HEK293 (cell line): Measurements from ENCODE around the gene FAM170A.

Experiments
- KLF1 ChIP-seq: fragments of 450-650 bp; formaldehyde crosslinking; IDR thresholded peaks from 2 replicates; pipeline ENCODE4 v1.5.1; 2016; ENCODE audit warnings: missing biosample characterization, missing genetic modification characterization
- TCF7L2 ChIP-seq: IDR thresholded peaks from 2 replicates; pipeline ENCODE4 v1.6.1; 2011; ENCODE audit warnings: low read depth, mild to moderate bottlenecking, inconsistent platforms, low read length, moderate library complexity, borderline replicate concordance
- ZNF16 ChIP-seq: fragments of 450-650 bp; formaldehyde crosslinking; IDR thresholded peaks from 2 replicates; pipeline ENCODE4 v1.5.1; 2016; ENCODE audit warnings: low read depth, missing biosample characterization, missing genetic modification characterization
- TF ChIP-seq, protein P1 (sequence below): fragments of 450-650 bp; formaldehyde crosslinking; IDR thresholded peaks from 2 replicates; pipeline ENCODE4 v1.5.1; 2016; ENCODE audit warnings: missing biosample characterization, missing genetic modification characterization
- TF ChIP-seq, protein P2 (sequence below): fragments of 450-650 bp; formaldehyde crosslinking; IDR thresholded peaks from 2 replicates; pipeline ENCODE4 v1.5.1; 2016; ENCODE audit warnings: missing biosample characterization, missing genetic modification characterization

DNA sequence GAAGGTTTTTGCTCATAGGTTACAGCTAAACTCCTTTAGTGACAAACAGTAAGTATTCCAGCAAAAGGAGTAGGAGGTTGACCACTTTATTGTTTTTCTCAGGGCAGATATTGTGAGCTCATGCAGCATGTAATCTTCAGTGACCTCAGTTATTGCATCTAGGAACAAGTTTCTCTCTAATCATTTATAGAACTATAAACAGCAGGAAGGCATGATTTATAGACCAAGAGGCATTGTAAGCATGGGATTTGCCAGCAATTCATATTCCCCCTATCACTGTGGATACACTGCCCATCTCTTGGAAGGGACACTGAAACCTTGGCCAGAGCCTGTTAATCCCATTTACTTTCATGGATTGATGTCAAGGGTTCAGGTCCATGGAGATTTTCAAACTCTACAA, 15.4 kb upstream of the FAM170A start:
- TF ChIP-seq, protein P1, sequence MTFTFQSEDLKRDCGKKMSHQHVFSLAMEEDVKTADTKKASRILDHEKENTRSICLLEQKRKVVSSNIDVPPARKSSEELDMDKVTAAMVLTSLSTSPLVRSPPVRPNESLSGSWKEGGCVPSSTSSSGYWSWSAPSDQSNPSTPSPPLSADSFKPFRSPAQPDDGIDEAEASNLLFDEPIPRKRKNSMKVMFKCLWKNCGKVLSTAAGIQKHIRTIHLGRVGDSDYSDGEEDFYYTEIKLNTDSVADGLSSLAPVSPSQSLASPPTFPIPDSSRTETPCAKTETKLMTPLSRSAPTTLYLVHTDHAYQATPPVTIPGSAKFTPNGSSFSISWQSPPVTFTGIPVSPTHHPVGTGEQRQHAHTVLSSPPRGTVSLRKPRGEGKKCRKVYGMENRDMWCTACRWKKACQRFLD, result no peak
- TF ChIP-seq ZNF16 (tag by site-specific recombination), result no peak
- TF ChIP-seq, protein P2, sequence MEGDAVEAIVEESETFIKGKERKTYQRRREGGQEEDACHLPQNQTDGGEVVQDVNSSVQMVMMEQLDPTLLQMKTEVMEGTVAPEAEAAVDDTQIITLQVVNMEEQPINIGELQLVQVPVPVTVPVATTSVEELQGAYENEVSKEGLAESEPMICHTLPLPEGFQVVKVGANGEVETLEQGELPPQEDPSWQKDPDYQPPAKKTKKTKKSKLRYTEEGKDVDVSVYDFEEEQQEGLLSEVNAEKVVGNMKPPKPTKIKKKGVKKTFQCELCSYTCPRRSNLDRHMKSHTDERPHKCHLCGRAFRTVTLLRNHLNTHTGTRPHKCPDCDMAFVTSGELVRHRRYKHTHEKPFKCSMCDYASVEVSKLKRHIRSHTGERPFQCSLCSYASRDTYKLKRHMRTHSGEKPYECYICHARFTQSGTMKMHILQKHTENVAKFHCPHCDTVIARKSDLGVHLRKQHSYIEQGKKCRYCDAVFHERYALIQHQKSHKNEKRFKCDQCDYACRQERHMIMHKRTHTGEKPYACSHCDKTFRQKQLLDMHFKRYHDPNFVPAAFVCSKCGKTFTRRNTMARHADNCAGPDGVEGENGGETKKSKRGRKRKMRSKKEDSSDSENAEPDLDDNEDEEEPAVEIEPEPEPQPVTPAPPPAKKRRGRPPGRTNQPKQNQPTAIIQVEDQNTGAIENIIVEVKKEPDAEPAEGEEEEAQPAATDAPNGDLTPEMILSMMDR (tag by site-specific recombination), result no peak
- no peak for TF ChIP-seq TCF7L2
- TF ChIP-seq KLF1, result no peak
